Endothelial cell of hepatic sinusoid (primary cell): Measurements from ENCODE around the gene ERBB4.
"Not testable (repeated sequence)": the region's sequence is repeated elsewhere in the genome, so short reads cannot be mapped to it uniquely, and the experiment has no call there.

Experiments
- in situ Hi-C: cut with HindIII; loops from 2 replicates; pipeline ENCODE4 v1.10.0; 2017; ENCODE audit warnings: low sequenced_read_pairs

ERBB4 gene

DNA sequence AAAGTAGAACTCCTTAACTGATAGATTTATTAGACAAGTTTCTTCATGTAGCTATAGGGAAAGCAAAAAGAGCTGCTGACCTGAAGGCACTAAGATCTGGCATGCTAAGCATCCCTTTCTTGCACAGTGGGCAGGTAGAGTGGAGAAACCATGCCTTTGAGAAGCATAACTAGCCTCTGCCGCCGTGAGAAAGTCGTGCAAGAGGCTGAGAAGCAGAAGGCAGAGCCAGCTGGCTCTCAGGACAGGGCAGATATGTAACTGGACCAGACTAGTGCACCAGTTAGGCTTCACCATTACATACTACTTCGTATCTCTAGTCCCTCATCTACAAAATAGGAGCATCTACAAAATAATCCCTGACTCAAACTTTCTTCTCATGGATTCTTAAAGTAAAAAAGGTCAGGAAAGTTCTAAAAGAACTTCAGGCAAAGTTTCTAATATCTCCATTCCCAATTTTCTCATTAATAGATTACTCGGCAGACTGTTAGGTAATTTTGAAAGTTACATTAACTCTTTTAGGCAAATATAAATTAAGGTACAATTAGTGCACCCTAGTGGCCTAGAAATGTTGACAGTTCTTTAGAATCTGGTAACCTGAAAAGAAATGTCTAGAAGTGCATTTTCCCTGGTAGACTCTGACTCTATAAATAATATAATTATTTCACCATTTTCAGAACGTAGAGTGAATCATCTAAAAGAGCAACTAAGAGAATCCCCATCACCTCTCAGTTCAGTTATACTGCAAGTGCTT is 10.3 kb downstream of the ERBB4 start:
- in situ Hi-C loops, result no loop called here

DNA sequence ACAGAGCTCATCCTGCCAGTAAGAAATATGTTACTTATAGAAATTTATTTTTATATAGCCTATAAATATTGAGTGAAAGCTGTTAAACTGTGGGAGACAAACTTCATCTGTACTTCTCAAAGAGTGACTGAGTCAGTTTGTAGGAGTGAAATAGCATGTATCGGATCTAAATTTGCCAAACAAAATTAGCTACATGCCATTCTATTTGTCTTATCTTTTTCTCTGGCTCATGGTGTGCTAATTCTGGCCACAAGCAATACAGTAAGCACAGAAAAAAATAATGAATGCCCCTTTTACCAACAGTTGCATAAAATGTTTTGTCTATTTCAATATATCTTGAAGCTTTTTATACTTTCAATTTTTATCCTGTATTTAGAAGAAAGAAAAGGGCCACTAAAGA is 12.5 kb downstream of the ERBB4 start:
- in situ Hi-C loops, result no loop called here

DNA sequence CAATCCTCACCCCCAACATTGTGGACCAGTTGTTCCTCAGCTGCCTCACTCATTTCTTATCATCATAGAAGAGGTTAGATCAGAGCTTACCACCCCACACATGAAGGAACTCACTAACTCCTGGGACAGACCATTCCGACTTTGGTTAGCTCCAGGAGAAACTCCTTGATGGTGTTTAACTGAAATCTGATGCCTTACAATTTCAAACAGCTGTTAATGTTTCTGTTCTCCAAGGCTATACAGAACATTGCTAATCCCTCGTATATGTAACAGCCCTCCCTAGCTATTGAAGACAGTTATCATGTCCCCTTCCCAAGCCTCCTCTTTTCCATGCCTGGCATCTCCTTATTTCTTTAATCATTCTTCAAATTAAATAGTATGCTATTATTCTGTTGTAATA is 14.8 kb downstream of the ERBB4 start:
- in situ Hi-C loops, result no loop called here

DNA sequence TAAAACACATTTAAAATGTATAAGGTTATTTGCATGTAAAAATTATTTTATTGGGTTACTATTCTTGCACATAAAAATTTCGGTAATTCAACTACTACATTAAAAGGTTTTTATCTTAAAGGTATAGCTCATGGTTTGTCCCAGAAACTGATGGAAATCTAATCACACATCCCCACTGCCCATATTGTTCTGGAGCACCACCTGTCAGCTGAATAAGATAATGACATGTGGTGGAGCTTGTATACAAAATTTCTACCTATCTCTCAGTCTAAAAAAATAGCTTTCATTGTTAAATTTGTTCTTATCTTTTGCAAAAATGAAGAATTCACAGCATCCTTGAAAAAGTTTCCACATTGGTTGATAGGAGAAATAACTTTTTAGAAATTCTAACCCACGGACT is 18.3 kb downstream of the ERBB4 start:
- in situ Hi-C loops, result no loop called here

DNA sequence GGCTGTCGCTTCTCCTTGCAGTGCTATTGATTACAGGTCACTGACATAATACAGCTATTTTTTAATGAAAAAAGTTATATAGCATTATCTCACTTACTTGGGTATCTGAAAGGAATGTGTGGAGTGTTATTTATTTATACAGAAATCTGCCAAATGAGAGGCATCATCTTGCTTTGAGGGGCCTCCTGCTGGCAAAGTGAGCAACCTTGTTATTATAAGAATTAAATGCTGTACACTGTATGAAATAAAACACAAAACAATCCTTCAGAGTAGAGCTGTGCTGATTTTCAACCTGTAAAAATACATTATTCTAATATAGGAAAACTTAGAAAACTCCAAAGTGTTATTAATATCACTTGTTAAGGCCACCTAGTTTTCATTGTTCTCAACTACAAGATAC is 20.9 kb downstream of the ERBB4 start:
- in situ Hi-C loops, result no loop called here

DNA sequence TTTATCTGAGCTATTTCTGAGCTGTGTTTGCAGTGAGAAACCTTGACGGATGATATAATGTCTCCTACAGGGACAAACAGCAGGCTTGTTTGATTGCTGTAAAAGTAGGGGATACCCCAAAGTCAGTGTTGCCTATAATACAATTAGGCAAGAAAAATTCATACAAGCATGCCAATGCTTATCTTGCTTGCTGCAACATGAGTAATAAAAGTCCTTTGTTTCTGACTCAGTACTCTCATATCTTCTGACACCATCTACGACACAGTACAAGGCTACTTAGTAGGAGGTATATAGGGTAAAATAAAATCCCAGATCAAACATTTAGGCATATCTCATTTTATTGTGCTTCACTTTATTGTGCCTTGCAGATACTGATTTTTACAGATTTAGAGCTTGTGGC is 33.0 kb downstream of the ERBB4 start:
- in situ Hi-C loops, result no loop called here

DNA sequence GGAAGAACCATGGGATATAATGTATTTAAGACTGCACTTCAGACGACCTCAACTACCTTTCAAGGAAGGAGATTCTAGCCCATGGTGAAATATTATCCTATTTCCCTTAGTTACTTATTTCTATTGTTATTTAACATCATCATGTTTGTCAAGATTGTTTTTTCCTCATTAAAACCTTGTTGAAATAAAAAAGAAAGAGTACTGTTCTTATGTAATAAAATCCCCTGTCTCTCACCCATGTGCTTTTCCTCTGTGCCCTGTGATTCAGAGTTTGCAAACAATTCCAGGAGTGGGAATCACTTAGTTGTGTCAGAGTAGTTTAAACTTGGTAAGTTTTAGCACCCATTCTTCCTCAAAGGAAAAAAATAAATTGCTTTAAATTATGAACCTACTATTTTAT is 43.6 kb downstream of the ERBB4 start:
- in situ Hi-C loops, result no loop called here

DNA sequence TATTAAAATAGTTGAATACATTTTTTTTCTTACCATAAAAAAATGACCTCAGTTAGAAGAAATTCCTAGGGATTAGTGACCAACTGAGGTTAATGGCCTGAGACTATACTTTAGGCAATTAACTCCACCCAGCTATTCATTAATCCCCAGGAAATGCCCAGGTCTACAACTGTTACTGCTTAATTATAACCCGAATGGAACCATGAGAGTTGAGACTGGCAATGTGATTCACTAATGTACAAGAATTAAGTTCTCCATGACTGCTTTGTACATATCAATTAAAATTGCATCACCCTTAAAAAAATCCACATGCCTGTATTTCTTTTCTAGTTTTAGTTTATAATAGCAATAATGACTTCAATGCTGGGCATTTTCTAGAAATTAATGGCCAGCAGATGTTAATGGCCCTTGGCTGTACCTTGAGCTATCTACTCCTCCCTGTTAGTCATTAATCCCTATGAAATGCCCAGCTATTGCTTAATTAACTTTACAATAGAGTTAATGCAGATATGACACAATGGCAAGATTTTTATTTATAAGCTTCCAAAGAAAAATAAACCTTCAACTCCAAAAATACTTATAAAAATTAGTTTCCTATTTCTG is 44.1 kb downstream of the ERBB4 start:
- in situ Hi-C loops, result no loop called here

DNA sequence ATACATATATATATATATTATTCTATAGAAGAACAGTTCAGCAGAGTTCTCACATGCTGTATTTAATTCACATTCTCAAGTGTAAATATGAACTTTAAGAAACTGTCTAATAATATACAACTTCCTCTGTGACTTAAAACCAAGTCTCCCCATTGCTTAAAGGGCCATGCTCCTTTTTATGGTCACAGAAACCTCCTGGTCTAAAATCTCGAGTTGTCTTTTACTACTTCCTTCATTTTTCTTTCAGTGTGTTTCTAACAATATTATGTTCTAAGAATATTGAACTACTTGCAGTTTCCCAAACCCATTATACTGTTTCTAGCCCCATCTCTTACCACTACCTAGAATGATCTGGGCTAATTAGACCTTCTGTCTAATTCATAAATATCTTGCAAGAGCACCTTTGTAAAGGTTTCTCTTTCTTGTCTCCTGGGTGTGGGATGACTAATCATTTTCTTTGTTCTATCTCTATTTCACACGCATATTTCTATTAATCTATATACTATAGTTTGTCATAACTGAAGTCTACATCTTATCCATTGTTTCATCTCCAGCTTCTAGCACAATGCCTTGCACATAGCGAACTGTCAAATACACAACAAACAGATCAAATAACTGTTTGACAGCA is 48.8 kb downstream of the ERBB4 start:
- in situ Hi-C loops, result no loop called here

DNA sequence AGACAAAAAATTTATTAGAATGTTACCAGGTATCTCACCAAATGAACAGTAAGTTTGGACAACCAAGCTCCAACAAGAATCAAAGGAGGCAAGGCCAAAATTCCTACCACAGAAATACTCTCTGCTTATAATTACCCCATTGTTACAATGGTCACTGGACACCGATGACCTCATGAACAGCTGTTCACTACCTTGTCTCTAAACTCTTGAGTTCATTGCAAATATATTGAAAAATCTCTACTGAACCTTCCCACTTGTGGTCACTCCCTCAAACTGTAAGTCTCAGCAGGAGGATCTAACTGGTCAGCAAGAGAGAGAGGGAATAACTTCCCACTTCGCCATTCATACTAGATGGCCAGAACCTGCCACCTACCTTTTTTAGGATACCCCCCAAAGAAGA is 50.0 kb downstream of the ERBB4 start:
- in situ Hi-C loops, result no loop called here

DNA sequence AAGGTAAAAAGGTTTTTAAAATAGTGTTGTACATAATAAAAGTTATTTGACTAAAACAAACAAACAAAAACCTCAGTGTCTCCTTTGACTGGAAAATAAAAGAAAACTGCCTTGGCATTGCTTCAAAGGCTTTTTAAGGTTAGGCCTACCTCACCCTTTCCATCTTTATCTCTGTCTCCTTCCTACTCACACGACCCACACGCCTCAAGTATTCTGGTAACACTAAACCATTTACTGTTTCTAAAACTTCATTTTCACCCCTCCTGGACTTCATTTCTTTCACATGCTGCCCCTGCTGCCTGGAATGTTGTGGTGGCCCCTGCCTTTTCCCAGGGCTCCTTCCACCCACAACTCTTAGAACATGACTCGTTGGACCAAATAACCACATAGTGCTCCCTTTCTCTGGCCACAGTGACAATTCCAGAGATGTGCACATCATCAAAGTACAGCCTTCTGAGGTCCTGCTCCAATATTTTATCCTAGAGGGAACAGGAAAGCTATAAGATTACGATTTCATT is 54.0 kb downstream of the ERBB4 start:
- in situ Hi-C loops, result no loop called here

DNA sequence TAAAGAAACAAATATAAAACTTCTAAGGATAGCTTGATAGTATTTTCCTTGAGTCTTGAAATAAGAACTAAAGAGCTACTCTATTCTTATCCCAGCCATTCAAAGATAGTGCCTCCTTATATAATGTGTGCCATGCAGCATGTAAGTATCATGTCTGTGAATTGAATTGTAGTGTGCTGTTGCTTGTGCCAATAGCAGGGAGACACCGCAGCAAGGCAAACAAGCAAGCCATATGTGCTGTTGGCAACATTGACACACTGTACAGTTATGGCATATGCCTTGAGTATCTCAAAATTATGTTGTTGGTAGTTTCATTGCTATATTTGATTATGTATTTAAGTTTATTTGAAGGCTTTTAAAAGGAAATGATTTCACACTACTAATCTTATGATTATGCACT is 58.2 kb downstream of the ERBB4 start:
- in situ Hi-C loops, result no loop called here

DNA sequence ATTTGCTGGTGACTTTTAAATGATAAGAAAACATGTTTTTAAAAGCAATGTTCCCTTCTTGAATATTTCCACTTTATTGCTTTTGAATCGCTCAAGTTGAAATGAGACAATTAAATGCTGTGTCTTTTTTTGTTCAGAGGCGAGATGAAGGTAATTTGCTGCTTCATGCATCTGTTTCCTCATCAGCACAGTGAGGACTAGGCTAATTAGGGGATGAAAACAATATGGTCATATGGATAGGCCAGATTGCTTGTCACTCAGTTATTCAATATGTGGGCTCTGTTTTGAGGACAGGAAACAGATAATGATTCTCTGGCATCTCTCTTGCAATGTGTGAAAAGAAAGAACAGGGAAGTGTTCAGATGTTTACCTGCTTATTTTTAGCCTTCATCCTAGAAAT is 61.0 kb downstream of the ERBB4 start:
- in situ Hi-C loops, result no loop called here

DNA sequence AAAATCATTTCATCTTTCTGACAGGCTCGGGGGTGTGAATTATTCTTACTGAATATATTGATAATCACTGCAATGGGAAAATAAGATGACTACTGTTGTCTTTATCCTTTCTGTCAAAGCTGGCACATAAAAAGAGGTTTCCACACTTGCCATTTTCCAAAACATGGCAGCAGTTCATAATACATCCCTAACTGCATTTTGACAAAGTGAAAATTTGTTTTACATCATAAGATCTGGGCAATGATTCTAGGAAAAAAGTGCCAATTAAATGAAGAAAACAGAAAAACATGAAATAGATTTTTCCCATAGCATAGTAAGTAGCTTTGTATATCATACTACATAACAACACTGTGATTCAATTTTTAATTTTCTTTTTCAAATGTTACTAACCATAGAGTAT is 65.4 kb downstream of the ERBB4 start:
- in situ Hi-C loops, result no loop called here

DNA sequence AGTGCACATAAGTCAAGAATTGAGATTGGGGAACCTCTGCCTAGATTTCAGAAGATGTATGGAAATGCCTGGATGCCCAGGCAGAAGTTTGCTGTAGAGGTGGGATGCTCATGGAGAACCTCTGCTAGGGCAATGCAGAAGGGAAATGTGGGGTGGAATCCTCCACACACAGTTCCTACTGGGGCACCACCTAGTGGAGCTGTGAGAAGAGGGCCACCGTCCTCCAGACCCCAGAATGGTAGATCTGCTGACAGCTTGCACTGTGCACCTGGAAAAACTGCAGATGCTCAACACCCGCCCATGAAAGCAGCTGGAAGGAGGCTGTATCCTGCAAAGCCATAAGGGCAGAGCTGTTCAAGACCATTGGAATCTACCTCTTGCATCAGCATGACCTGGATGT is 71.1 kb downstream of the ERBB4 start:
- in situ Hi-C loops, result not testable (repeated sequence)

DNA sequence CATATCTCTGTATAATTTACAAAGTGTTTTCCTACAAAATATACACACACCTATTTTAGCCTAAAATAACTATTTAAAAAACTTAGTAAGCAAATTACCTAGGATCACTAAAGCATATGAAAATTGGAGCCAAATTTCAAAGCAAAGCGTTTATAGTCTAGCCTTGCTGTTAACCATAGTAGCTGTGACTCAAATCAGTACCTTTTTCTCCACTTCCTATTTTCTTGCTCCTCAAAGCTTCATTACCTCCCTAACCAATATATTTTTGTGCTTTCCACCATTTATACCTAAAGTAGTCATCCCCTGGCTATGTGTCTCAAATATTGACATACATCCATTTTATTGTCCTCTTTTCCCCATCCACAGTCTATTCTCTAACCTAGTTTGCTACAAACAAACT is 73.1 kb downstream of the ERBB4 start:
- in situ Hi-C loops, result no loop called here

DNA sequence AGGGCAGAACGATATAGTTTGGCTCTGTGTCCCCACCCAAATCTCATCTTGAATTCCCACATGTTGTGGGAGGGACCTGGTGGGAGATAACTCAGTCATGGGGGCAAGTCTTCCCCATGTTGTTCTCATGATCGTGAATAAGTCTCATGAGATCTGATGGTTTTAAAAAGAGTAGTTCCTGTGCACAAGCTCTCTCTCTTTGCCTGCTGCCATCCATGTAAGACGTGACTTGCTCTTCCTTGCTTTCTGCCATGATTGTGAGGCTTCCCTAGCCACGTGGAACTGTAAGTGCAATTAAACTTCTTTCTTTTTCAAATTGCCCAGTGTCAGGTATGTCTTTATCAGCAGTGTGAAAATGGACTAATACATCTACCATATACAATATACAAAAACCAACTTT is 76.9 kb downstream of the ERBB4 start:
- in situ Hi-C loops, result not testable (repeated sequence)

DNA sequence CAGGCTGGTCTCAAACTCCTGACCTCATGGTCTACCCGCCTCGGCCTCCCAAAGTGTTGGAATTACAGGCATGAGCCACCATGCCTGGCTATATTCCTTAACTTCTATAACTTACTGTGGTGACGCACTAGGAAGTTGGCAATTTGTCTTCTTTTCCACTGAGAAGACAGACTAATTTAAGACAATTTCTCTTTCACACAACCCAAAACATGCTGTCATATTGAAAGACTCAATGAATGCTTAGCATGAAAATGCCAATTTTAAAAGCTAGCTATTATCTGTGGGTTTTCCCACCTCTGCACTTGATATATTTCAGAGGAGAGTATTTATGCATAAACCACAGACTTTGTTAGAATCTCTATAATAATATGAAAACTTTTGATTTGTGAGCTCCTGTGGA is 84.5 kb downstream of the ERBB4 start:
- in situ Hi-C loops, result no loop called here

DNA sequence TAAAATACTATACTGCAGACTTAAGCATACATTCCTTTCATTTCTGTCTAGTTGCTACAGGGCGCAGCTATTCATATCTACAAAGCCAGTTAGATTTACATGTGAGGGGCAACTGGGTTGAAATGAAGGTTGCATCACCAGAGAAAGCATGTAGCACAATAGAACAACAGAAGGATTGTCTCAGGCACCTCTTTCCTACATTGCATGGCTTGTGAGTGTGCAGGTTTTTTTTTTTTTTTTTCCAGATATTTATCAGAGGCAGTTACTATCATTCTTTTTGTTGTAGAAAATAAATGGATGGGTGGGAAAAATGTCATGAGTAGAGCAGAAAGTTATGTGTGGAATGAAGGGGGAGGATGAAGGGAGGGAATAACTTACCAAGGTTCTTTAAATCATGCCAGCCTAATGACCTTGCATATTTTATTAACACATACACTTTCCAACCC is 86.8 kb downstream of the ERBB4 start:
- in situ Hi-C loops, result no loop called here

DNA sequence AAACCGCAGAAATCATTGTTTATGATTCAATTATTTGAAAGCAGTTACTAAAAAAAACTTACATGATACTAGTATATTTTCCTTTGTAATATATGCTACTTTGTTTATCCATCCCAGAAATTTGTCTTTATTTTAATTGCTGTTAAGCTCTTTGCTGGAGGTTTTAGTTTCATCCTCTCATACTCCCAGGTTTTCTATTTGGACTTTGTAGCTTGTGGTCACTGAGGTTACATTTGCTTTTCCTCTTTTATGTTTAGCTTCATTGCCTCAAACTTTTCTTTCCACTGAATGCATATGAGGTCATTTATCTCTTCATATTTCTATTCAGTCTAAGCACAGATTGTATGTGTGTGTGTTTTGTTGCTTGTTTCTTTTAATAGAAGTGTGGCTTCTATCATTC is 89.9 kb downstream of the ERBB4 start:
- in situ Hi-C loops, result no loop called here

DNA sequence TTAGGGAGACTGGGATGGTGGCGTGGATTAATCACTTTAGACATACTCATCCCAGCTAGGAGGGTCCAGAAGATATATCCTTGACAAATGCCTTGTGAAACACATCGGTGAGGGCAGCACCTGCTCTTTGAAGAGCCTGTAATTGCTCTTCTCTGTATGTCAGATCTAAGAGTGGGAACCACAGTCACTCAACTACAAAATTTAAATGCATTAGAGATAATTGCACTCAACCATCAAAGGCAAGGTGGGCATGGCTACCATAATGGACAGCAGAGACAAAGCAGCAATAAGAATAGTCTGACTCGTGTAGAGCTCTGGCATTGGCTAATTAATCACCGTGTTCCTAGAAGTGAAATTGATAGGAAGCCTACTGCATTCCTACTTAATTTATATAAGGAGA is 96.8 kb downstream of the ERBB4 start:
- in situ Hi-C loops, result no loop called here

DNA sequence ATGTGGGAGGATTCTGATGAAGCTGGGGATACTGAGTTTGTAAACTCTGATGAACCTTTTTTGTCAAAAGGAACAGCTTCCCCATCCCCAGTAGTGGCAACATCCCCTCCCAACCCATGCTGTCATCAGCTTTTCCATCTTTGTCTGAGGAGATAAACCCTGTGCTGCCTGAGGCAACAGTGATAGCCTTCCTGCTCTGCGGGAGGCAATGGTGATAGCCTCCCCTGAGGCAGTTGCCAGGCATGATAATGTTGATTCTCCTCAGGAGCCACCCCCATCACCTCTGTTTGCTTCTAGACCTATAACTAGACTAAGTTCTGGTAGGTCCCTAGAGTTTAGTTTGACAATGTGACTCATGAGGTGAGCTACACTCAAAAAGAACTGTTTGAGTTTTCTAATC is 97.5 kb downstream of the ERBB4 start:
- in situ Hi-C loops, result no loop called here
